HFFc6 (cell line): Measurements from ENCODE around the gene ARHGAP40. TPM values are rescaled to one million over a fixed set of nuclear protein-coding genes. Genes with fewer than 3 reads are reported as not detected.

ENCODE experiments used
- DNase-seq: peaks from one replicate; pipeline ENCODE4 v3.0.0-alpha.2; 2018
- H3K27ac Mint-ChIP-seq: 2 replicates; pipeline ENCODE4 v1.8.0; 2020; ENCODE audit warnings: mild to moderate bottlenecking, mixed read lengths
- H3K27me3 Mint-ChIP-seq: 2 replicates; pipeline ENCODE4 v1.8.0; 2021; ENCODE audit warnings: mild to moderate bottlenecking, moderate library complexity, mixed read lengths; ENCODE audit not compliant: insufficient read depth
- H3K36me3 Mint-ChIP-seq: 2 replicates; pipeline ENCODE4 v1.8.0; 2021; ENCODE audit warnings: low read depth, mixed read lengths
- H3K4me1 Mint-ChIP-seq: 2 replicates; pipeline ENCODE4 v1.8.0; 2020; ENCODE audit warnings: low read depth, mixed read lengths
- H3K4me3 Mint-ChIP-seq: 2 replicates; pipeline ENCODE4 v1.8.0; 2020; ENCODE audit warnings: mild to moderate bottlenecking, moderate library complexity, mixed read lengths
- H3K9me3 Mint-ChIP-seq: 2 replicates; pipeline ENCODE4 v1.8.0; 2020; ENCODE audit warnings: mild to moderate bottlenecking, mixed read lengths
- total RNA-seq, 6 experiments: library from RNA; stranded (reverse); fragmentation: NEBNext Ultra II Directional; extraction: Animal tissue kit (Norgen Biotek cat#: 25700); gene quantifications; 2 replicates in 1 of 6; 3 replicates in 5 of 6; pipeline ENCODE4 v1.2.3, GENCODE V29; 2021
- TF ChIP-seq, protein P1 (sequence below): fragments of 200-600 bp; sonication (generic); IDR thresholded peaks from 2 replicates; pipeline ENCODE4 v1.5.0; 2021; ENCODE audit warnings: antibody characterized with exemption, mild to moderate bottlenecking

ARHGAP40 gene
- total RNA-seq, 6 experiments from 2014 or later, result 0.09 to 0.75 (median 0.48) TPM; not detected in 1

DNA sequence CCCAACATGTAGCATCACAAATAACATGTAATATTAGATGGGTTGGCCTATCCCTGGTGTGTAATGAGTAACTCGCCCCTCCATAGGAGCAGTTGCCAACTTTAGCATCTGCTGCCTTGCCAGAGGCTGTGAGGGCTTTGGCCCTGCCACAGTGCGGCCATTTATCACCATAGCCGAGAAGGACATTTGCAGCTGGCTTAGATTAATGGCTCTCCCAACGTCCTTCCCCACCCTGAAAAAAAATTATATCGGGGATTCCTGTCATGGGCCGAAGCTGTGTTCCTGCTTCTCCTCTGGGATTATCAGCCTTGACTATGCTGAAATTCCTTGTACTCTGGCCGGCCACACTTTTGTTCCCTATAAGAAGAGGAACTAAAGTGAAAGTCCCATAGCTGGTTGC is 28.2 kb upstream of the ARHGAP40 start:
- Mint-ChIP-seq H3K27me3 (no peaks in the 10 kb centered on the region; the same call in 1 of the 2 replicates), H3K9me3 (no peaks in the 10 kb centered on the region), H3K36me3 (peaks cover 32% of the 10 kb centered on the region), H3K4me1 (no peaks in the 10 kb centered on the region), H3K27ac (no peak overlapping the region), H3K4me3 (no peak overlapping the region)
- DNase-seq, result no peak
- TF ChIP-seq, protein P1, sequence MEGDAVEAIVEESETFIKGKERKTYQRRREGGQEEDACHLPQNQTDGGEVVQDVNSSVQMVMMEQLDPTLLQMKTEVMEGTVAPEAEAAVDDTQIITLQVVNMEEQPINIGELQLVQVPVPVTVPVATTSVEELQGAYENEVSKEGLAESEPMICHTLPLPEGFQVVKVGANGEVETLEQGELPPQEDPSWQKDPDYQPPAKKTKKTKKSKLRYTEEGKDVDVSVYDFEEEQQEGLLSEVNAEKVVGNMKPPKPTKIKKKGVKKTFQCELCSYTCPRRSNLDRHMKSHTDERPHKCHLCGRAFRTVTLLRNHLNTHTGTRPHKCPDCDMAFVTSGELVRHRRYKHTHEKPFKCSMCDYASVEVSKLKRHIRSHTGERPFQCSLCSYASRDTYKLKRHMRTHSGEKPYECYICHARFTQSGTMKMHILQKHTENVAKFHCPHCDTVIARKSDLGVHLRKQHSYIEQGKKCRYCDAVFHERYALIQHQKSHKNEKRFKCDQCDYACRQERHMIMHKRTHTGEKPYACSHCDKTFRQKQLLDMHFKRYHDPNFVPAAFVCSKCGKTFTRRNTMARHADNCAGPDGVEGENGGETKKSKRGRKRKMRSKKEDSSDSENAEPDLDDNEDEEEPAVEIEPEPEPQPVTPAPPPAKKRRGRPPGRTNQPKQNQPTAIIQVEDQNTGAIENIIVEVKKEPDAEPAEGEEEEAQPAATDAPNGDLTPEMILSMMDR, result no peak

DNA sequence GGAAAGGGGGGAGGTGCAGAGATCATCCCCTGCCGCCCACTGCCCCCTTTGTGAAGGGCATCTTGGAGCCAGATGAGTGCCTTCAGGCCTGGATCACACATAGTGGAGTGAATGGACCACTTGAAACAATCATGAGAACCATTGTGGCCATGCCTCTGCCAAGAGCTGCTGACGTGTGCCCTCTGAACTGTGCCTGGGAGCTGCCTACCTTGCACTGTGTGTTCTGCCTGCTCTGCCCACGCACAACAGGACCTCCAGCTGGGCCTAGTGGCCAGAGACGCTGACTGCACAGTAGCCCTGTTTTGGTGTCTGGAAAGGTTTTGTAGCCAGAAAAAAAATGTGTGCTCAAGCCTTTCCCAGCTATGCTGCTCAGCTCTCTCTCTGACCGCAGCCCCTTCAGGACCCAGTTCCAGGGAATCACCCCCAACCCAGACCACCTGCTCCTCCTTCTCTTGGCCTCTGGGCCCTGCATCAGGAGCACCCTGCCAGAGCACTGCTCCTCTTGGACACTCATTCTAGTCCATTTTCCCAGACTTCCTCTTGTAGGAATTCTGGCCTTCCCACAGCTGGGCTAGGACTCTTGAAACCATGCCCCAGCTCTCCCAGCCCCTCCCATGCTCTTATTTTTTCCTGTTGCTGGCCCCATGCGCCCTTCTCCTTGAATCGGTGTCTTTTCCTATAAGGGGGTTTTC is 22.2 kb upstream of the ARHGAP40 start:
- TF ChIP-seq, protein P1, result no peak
- no peak for DNase-seq
- Mint-ChIP-seq H3K4me3 (no peak overlapping the region), H3K27ac (no peak overlapping the region), H3K27me3 (peaks cover 9% of the 10 kb centered on the region), H3K9me3 (no peaks in the 10 kb centered on the region), H3K36me3 (0 out of 2 replicates have a peak, but pooled peaks cover 7% of the 10 kb centered on the region), H3K4me1 (no peaks in the 10 kb centered on the region)

DNA sequence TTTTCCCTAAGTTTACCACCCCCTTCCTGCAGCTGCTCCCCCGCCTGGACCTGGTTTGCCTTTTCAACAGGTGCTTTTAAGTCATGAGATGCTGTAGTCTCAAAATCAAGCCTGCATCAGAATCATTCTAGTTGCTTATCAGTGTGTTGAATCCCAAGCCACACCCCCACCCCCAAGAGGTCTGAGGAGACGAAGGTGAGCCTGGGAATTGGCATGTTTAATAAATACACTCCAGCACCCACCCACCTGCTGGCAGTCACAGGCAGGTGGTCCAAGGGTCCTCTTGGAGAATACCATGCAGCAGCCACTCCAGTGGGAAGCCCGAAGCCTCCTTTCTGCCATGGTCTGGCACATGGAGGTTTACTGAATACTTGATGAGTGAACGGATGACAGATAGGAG is 21.7 kb upstream of the ARHGAP40 start:
- H3K27ac Mint-ChIP-seq, result no peak overlapping the region
- TF ChIP-seq, protein P1, result no peak
- 0 out of 2 replicates have a peak, but pooled peaks cover 4% of the 10 kb centered on the region for H3K36me3 Mint-ChIP-seq
- H3K4me1 Mint-ChIP-seq, result no peaks in the 10 kb centered on the region
- peaks cover 11% of the 10 kb centered on the region for H3K27me3 Mint-ChIP-seq
- H3K4me3 Mint-ChIP-seq, result no peak overlapping the region
- no peaks in the 10 kb centered on the region for H3K9me3 Mint-ChIP-seq
- no peak for DNase-seq

DNA sequence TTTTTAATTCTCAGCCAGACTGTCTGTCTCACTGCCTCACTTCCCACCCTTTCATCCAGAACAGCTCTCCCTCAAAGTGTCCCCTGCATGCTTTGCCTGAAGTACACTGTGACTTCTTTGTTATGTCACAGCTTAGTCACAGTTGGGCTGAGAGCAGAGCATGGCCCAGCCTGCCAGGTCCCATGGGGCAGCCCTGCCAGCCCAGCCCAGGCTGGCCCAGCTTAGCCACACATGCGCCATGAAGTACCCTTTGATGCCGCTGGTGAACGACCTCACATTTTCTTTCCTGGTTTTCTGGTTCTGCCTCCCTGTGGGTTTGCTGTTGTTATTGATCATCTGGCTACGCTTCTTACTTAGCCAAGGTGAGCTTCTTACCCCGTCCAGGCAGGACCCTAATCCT is 20.6 kb upstream of the ARHGAP40 start, which contains the start of gene ADIG:
Gene ADIG (plus strand): TSS at position 185 of the 400 bp plus-strand sequence. CDS start 54 bp downstream, at position 239.
- TF ChIP-seq, protein P1, result no peak
- no peak within 1 kb of the TSS for H3K4me3 Mint-ChIP-seq
- no peak for DNase-seq
- H3K9me3 Mint-ChIP-seq, result no peaks in the 10 kb centered on the region
- H3K27ac Mint-ChIP-seq, result no peak within 1 kb of the TSS
- H3K27me3 Mint-ChIP-seq, result peaks cover 16% of the 10 kb centered on the region
- no peaks in the 10 kb centered on the region for H3K4me1 Mint-ChIP-seq
- 0 out of 2 replicates have a peak, but pooled peaks cover 4% of the 10 kb centered on the region for H3K36me3 Mint-ChIP-seq

DNA sequence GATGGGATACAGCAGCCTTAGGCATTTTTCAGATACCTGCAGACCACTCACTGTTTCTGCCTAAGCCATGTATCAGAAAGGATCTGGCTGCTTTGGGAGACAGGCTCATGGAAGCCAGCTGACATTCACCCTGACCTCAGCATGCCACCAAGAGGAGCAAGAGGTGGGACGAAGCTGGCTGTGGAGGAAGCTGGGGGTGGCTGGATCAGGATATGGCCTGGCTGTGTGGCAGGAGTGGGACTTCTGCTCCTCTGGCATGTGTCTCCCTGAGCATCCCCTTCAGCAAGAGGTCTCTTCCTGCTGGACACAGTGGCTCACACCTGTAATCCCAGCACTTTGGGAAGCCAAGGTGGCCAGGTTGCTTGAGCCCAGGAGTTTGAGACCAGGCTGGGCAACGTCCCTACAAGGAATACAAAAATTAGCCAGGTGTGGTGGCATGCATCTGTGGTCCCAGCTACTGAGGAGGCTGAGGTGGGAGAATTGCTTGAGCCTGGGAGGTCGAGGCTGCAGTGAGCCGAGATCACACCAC is 19.7 kb upstream of the ARHGAP40 start:
- H3K27me3 Mint-ChIP-seq, result peaks cover 22% of the 10 kb centered on the region
- TF ChIP-seq, protein P1, result no peak
- H3K4me3 Mint-ChIP-seq, result no peak overlapping the region
- DNase-seq, result no peak
- H3K4me1 Mint-ChIP-seq, result no peaks in the 10 kb centered on the region
- H3K9me3 Mint-ChIP-seq, result no peaks in the 10 kb centered on the region
- H3K27ac Mint-ChIP-seq, result no peak overlapping the region
- 0 out of 2 replicates have a peak, but pooled peaks cover 4% of the 10 kb centered on the region for H3K36me3 Mint-ChIP-seq
